ENCODE data around the gene CCDC8.
"Not testable (repeated sequence)": the region's sequence is repeated elsewhere in the genome, so short reads cannot be mapped to it uniquely, and the experiment has no call there.

DNA sequence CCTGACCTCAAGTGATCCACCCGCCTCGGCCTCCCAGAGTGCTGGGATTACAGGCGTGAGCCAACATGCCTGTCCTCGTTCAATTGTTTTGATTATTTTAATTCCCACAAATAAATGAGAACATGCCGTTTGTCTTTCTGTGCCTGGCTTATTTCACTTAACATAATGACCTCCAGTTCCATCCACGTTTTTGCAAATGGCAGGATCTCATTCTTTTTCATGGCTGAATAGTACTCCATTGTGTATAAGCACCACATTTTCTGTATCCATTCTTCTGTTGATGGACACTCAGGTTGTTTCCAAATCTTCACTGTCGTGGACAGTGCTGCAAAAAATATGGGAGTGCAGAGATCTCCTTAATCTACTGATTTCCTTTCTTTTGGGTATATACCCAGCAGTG lies 20.1 kb upstream of the CCDC8 start:
- TF ChIP-seq ZNF274 (IDR thresholded peaks at IDR 0.05; ENCODE audit: low read depth, low read length); YY1 (IDR thresholded peaks at IDR 0.05; ENCODE audit: insufficient read depth, insufficient read length); SUZ12 (IDR thresholded peaks at IDR 0.05; ENCODE audit: extremely low read depth, insufficient read depth, insufficient read length): not testable (repeated sequence)
